CD14-positive monocyte (primary cell): Measurements from ENCODE around the gene CDH2. TPM values are rescaled to one million over a fixed set of nuclear protein-coding genes. Genes with fewer than 3 reads are reported as not detected.

Experiments
- DNase-seq, 3 donors: peaks; one replicate each; pipeline ENCODE4 v3.0.0-alpha.2; 2011 to 2022
- H2AFZ ChIP-seq: 2 replicates; pipeline ENCODE4 v1.6.0; 2012; ENCODE audit warnings: mild to moderate bottlenecking, low read depth, low read length, inconsistent platforms; ENCODE audit not compliant: insufficient read depth, poor library complexity, severe bottlenecking
- H3K27ac ChIP-seq, 2 donors: 1 replicate in 1 of 2; 2 replicates in 1 of 2; pipeline ENCODE4 v1.5.1; 2012 to 2013; ENCODE audit warnings: low read length in 2 of 2, control low read depth in 1 of 2, inconsistent platforms in 1 of 2, low read depth in 1 of 2, mild to moderate bottlenecking in 1 of 2
- H3K27me3 ChIP-seq, 2 donors: one replicate each; pipeline versions ENCODE4 v1.6.0 to v1.6.1; 2011 to 2013; ENCODE audit warnings: low read length in 2 of 2; ENCODE audit not compliant: control insufficient read depth in 2 of 2, insufficient read depth in 2 of 2
- H3K36me3 ChIP-seq, 2 donors: replicated peaks in 1 of 2; 1 replicate in 1 of 2; 2 replicates in 1 of 2; pipeline versions ENCODE4 v1.5.1 to v1.6.1; 2012 to 2013; ENCODE audit warnings: low read length in 2 of 2, control low read depth in 1 of 2, inconsistent platforms in 1 of 2, mild to moderate bottlenecking in 1 of 2; ENCODE audit not compliant: insufficient read depth in 2 of 2, control insufficient read depth in 1 of 2
- H3K4me1 ChIP-seq, 2 donors: 1 replicate in 1 of 2; 2 replicates in 1 of 2; pipeline versions ENCODE4 v1.5.1 to v1.6.1; 2012 to 2013; ENCODE audit warnings: low read length in 2 of 2, control low read depth in 1 of 2, inconsistent platforms in 1 of 2, mild to moderate bottlenecking in 1 of 2, moderate library complexity in 1 of 2; ENCODE audit not compliant: insufficient read depth in 2 of 2, control insufficient read depth in 1 of 2
- H3K4me2 ChIP-seq: replicated peaks from 2 replicates; pipeline ENCODE3; 2012; ENCODE audit warnings: low read length, moderate library complexity, mild to moderate bottlenecking; ENCODE audit not compliant: poor library complexity, severe bottlenecking; ENCODE audit errors: extremely low read depth
- H3K4me3 ChIP-seq, 3 experiments: fragments of 200-600 bp in 1 of 3; sonication (generic) in 1 of 3; replicated peaks in 1 of 3; 1 replicate in 2 of 3; 2 replicates in 1 of 3; pipeline ENCODE4 v1.5.1; 2011 to 2013; ENCODE audit warnings: low read length in 3 of 3, mild to moderate bottlenecking in 3 of 3, control low read depth in 2 of 3, low read depth in 2 of 3, inconsistent platforms in 1 of 3, moderate library complexity in 1 of 3
- H3K79me2 ChIP-seq: 2 replicates; pipeline ENCODE4 v1.6.0; 2012; ENCODE audit warnings: mild to moderate bottlenecking, control low read depth, inconsistent platforms, low read length, moderate library complexity; ENCODE audit not compliant: insufficient read depth
- H3K9ac ChIP-seq: 2 replicates; pipeline ENCODE4 v1.6.0; 2017; ENCODE audit warnings: low read length, mild to moderate bottlenecking; ENCODE audit not compliant: insufficient read depth, poor library complexity, severe bottlenecking
- H3K9me3 ChIP-seq, 2 donors: replicated peaks in 1 of 2; 1 replicate in 1 of 2; 2 replicates in 1 of 2; pipeline versions ENCODE4 v1.5.1 to v1.6.1; 2012 to 2013; ENCODE audit warnings: low read length in 2 of 2, control low read depth in 1 of 2; ENCODE audit not compliant: control insufficient read depth in 1 of 2, insufficient read depth in 1 of 2
- H4K20me1 ChIP-seq: 2 replicates; pipeline ENCODE4 v1.6.0; 2012; ENCODE audit warnings: mild to moderate bottlenecking, low read length, control low read depth, moderate library complexity; ENCODE audit not compliant: insufficient read depth
- H3K27ac Mint-ChIP-seq, 7 donors: one replicate each; pipeline ENCODE4 v1.8.0; 2020; ENCODE audit warnings: mild to moderate bottlenecking in 7 of 7, mixed read lengths in 7 of 7, moderate library complexity in 6 of 7, inconsistent platforms in 2 of 7
- H3K27me3 Mint-ChIP-seq, 3 donors: one replicate each; pipeline ENCODE4 v1.8.0; 2021 to 2022; ENCODE audit warnings: low read depth in 3 of 3, mild to moderate bottlenecking in 3 of 3, mixed read lengths in 3 of 3, moderate library complexity in 3 of 3, inconsistent platforms in 1 of 3
- H3K36me3 Mint-ChIP-seq, 2 donors: one replicate each; pipeline ENCODE4 v1.8.0; 2020; ENCODE audit warnings: mixed read lengths in 2 of 2, inconsistent platforms in 1 of 2, mild to moderate bottlenecking in 1 of 2
- H3K4me1 Mint-ChIP-seq: one replicate; pipeline ENCODE4 v1.8.0; 2020; ENCODE audit warnings: mild to moderate bottlenecking, mixed read lengths
- H3K4me3 Mint-ChIP-seq, 2 donors: one replicate each; pipeline ENCODE4 v1.8.0; 2020; ENCODE audit warnings: mild to moderate bottlenecking in 2 of 2, mixed read lengths in 2 of 2, moderate library complexity in 1 of 2
- H3K9me3 Mint-ChIP-seq, 7 donors: one replicate each; pipeline ENCODE4 v1.8.0; 2020 to 2022; ENCODE audit warnings: mixed read lengths in 7 of 7, mild to moderate bottlenecking in 6 of 7, moderate library complexity in 6 of 7, inconsistent platforms in 2 of 7
- CTCF ChIP-seq: fragments of 200-600 bp; IDR thresholded peaks from one replicate; pipeline ENCODE4 v1.8.0; 2022; ENCODE audit warnings: antibody characterized with exemption, mild to moderate bottlenecking
- WGBS: methylation state at CpG from one replicate; pipeline ENCODE4 v1.1.5; 2013; ENCODE audit warnings: missing lambda C conversion rate; ENCODE audit not compliant: insufficient coverage; 5-methylcytosine and 5-hydroxymethylcytosine counted together
- intact Hi-C, 2 donors: fragments of 100-400 bp; cut with micrococcal nuclease; formaldehyde crosslinking; loops; one replicate each; pipeline versions ENCODE4 v1.15.0 to v1.15.1; 2023
- polyA plus RNA-seq, 3 donors: library from polyadenylated mRNA; depleted of rRNA in 1 of 3; unstranded in 2 of 3; stranded (reverse) in 1 of 3; fragments of 300-500 nt in 2 of 3; fragments of >200 nt in 1 of 3; fragmentation: Illumina TruSeq in 2 of 3; gene quantifications; 1 replicate in 2 of 3; 2 replicates in 1 of 3; pipeline ENCODE4 v1.2.3, GENCODE V29; 2012 to 2021

The CDH2 gene
- polyA plus RNA-seq, 3 donors, result 0.03 to 0.32 (median 0.08) TPM

DNA sequence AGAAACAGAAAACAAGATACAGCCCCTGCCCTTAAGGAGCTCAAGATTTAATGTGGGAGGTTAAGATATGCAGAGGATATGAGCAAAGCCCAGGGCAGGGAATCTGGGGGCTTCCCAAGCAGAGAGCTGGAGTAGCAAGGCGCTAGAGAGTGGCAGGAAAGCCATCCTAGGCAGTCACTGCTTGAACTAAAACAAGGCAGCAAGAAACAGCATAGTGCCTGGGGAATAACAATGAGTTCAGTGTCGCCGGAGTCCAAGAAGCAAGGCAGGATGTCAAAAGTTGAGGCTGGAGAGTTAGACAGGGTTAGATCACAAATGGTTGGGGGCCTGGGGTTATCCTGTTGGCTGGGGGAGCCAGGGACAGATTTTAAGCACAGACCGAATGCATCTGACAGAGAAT lies 24.6 kb downstream of the CDH2 start:
- H2AFZ ChIP-seq, result no peak overlapping the region
- no peaks in the 10 kb centered on the region for H4K20me1 ChIP-seq
- Mint-ChIP-seq H3K36me3 (no peaks in the 10 kb centered on the region), H3K27ac (no peak overlapping the region), H3K27me3 (no peaks in the 10 kb centered on the region), H3K9me3 (peaks cover 0 to 4% (median 0%) of the 10 kb centered on the region in 7 donors), H3K4me1 (peaks cover 8% of the 10 kb centered on the region), H3K4me3 (no peak overlapping the region)
- no peak for TF ChIP-seq CTCF
- H3K4me2 ChIP-seq, result no peak overlapping the region
- H3K27me3 ChIP-seq, result no peaks in the 10 kb centered on the region
- H3K4me1 ChIP-seq, result peaks cover 0 to 5% of the 10 kb centered on the region in 2 donors
- H3K79me2 ChIP-seq, result no peaks in the 10 kb centered on the region
- no peaks in the 10 kb centered on the region for H3K9me3 ChIP-seq
- 78% methylated on average over 4 of the region's 4 CpGs for WGBS
- no peak for DNase-seq
- H3K36me3 ChIP-seq, result no peaks in the 10 kb centered on the region
- no peak overlapping the region for H3K4me3 ChIP-seq
- H3K27ac ChIP-seq, result no peak overlapping the region
- intact Hi-C loops, result no loop called here
- H3K9ac ChIP-seq, result no peak overlapping the region

DNA sequence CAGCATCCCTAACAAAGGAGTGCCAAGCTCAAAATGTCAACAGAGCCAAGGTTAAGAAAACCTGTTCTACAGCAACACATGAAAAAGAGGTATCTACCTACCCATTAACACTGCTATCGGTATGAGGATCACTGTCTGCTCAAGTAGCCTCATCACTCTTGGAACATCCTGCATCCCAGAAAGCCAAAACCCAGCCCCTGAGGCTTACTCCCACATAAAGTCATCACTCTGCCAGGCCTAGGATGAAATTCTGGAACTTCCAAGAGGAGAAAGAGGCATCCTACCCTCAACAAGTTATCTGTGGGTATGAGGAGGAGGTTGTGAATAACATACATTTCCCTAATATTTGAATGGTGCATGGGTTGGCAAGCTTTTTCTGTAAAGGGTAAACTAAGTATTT lies 25.5 kb downstream of the CDH2 start:
- Histone ChIP-seq H3K4me1 (peaks cover 0 to 6% of the 10 kb centered on the region in 2 donors), H3K9me3 (no peaks in the 10 kb centered on the region), H3K36me3 (no peaks in the 10 kb centered on the region), H3K4me2 (no peak overlapping the region), H3K27me3 (no peaks in the 10 kb centered on the region), H3K79me2 (no peaks in the 10 kb centered on the region), H2AFZ (no peak overlapping the region), H3K9ac (no peak overlapping the region), H3K4me3 (no peak overlapping the region), H3K27ac (no peak overlapping the region), H4K20me1 (no peaks in the 10 kb centered on the region)
- Mint-ChIP-seq H3K9me3 (peaks cover 0 to 4% (median 0%) of the 10 kb centered on the region in 7 donors), H3K36me3 (no peaks in the 10 kb centered on the region), H3K27me3 (no peaks in the 10 kb centered on the region), H3K4me1 (peaks cover 8% of the 10 kb centered on the region), H3K27ac (no peak overlapping the region), H3K4me3 (no peak overlapping the region)
- TF ChIP-seq CTCF, result no peak
- intact Hi-C loops, result no loop called here
- WGBS, result no CpG with 5 or more reads among the region's 1 CpG
- no peak for DNase-seq
